HG02840 (cell line): ENCODE data around the gene CTNND2.

Source experiments
- ATAC-seq: cut with Tn5 transposase; IDR thresholded peaks from one replicate; pipeline ENCODE4 v1.9.1; 2021; ENCODE audit warnings: mild to moderate bottlenecking, moderate library complexity, moderate number of reproducible peaks; ENCODE audit not compliant: unreplicated experiment, low FRiP score

CTNND2 gene

GRCh38 chr5:10982626-10983025, 921.6 kb downstream of the CTNND2 start:
- ATAC-seq = no peak

- ATAC-seq = no peak
Measured at GRCh38 chr5:10981932-10982331, 922.3 kb downstream of the CTNND2 start.

- ATAC-seq = no peak
Measured at GRCh38 chr5:10977011-10977410, 927.2 kb downstream of the CTNND2 start.

DNA sequence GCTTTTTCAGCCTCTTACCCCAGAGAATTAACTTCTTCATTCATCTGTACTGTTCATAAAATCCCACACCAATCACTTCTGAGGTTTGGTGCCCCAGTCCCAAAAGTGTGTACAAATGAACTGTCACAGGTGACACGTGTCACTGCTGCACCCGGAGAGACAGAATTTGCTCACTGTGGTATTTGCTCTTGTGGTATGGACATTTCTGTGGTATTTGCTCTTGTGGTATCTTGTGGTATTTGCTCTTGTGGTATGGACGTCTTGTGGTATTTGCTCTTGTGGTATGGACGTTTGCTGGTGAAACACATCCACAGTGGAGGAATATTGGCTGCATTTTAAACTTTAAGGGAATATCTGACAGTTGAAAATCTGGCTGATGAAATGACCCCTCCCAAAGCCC, 928.3 kb downstream of the CTNND2 start:
- no peak for ATAC-seq

GRCh38 chr5:10974850-10975249, 929.4 kb downstream of the CTNND2 start:
- no peak for ATAC-seq

- ATAC-seq = no peak
Measured at GRCh38 chr5:10973316-10973715, 930.9 kb downstream of the CTNND2 start.

DNA sequence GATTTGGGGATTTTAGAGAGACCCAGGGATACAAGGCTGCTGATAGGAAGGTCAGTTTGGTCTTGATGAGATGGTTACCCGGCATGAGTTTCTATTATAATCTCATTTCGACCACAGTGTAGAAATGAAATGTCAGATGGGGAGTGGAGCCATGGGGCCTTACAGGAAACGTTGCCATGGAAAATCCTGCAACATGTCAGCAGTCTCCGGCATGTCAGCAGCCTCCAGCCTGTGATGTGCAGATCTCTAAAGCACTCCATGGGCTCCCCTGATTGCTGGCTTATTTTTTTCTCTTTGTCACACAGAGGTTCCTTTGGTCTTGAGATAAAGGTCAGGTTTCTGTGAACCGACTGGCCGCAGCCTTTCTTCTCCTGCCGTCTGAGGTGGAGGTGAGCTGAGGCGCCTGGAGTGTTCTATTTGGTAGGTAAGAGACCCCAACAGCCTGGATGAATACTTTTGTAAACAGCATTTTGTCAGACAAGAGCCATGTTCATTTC, 934.5 kb downstream of the CTNND2 start:
- no peak for ATAC-seq

DNA sequence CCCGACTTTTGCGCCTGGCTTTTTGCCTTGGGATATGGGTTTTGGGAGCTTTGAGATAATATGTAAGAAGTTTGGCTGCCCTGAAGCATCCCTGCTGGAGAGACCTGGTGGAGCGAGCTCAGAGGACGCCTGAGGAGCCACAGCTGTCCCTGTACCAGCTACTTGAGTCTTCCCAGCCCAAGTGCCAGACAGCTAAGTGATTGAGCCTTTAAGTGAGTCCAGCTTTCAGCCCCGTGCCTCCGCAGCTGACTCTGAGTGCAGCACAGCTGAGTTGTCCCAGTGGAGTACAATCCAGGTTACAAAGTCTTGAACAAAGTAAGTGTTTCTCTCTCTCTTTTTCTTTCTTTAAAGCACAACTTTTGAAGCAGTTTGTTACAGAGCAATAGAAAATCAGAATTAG, 939.4 kb downstream of the CTNND2 start:
- ATAC-seq = no peak

GRCh38 chr5:10958728-10959127, 945.5 kb downstream of the CTNND2 start:
- no peak for ATAC-seq

DNA sequence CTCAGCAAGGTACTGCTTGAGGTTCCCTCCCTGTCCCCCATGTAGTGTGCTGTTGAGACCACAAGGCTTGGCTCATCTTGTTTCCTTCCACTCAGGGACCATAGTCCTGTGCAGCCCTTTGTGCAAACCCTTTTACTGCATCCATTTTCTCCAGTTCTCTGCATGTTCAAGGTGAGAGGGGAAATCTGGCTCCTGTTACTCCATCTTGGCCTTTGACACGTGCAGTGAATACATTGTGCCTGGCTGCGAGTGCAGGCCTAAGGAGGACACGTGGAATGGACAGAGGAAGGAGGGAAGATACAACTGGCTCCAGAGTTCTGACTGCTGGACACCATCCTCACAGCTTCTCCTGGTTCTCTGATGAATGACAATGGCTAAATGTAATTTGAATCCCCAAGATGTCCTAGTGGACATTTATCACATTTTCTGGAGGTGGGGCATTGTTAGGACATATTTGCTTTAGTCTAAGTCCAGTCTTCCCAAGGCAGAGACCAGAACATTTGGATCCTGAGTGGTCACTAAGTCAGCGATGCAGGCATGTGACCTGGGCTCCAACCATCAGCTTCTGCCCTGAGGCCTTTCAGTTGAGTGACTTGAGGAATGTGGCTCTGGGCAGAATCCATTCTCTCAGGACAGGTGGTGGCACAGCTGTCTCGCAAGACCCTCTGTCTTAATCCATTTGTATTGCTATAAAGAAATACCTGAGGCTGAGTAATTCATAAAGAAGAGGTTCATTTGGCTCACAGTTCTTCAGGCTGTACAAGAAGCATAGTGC, 954.2 kb downstream of the CTNND2 start:
- no peak for ATAC-seq

DNA sequence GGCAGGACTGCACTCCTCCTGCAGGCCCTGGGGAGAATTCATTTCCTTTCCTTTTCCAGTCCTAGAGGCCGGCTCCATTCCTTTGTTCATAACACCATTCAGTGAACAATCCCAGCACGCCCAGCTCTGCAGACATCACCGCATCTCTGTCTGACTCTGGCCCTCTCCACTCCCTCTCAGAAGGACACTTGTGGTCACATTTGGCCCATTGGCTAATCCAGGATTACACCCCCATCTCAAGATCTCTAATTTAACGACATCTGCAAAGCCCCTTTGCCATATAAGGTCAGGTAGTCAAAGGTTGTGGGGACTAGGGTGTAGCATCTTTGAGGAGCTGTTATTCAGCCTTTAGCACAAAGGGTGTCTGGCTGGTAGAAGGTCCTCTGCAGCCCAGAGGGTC, 958.2 kb downstream of the CTNND2 start:
- ATAC-seq = no peak

DNA sequence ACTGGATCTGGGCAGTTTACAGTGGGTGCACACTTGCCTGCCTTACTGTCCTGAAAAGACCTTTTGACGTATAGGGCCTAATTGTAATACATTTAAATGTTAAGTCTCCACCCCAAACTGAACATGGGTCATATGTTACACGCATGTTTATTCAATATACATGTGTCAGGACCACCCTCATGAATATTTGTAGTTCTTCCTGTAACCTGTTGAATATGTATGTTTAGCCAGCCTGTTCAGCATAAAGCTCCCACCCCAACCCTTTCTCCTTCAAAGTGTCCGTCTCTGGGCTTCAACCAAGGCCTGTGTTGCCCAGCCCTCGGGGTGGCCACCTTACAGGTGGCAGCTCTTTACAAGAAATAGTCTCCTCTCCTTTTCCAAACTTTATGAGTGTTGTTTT, 962.3 kb downstream of the CTNND2 start:
- no peak for ATAC-seq

DNA sequence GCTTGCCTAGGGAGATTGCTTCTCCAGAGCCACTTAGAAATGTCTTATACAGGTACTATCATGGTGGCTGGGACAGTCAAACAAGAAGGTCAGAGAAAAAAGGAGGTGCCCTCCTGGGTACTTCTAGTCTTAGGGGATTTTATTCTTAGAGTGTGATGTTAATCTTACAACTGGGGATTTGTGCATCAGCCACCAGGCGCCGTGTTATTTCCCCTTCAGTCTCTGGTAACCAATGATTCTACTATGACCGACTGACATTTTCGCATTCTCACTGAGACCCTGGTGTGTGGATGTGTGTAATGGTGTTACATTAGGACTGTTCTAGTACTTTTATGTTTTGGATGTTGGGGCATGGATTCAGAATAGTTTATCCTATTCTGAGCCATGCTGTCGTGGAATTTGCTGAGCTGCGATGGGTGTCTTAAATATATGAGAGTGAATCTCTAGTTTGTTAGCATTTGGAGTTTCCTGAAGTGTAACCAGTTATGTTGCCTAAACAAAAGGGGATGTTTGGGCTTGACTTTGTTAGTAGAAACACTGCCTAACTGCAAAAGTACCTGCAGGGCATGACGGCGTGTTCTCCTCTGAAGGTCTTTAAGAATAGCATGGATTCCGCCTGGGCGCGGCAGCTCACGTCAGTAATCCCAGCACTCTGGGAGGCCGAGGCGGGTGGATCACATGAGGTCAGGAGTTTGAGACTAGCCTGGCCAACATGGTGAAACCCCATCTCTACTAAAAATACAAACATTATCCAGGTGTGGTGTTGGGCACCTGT, 968.0 kb downstream of the CTNND2 start:
- no peak for ATAC-seq

GRCh38 chr5:10935536-10935935, 968.7 kb downstream of the CTNND2 start:
- no peak for ATAC-seq

GRCh38 chr5:10934783-10935355, 969.4 kb downstream of the CTNND2 start:
- no peak for ATAC-seq

- no peak for ATAC-seq
Measured at GRCh38 chr5:10933121-10933520, 971.1 kb downstream of the CTNND2 start.

GRCh38 chr5:10932426-10932825, 971.8 kb downstream of the CTNND2 start:
- no peak for ATAC-seq

DNA sequence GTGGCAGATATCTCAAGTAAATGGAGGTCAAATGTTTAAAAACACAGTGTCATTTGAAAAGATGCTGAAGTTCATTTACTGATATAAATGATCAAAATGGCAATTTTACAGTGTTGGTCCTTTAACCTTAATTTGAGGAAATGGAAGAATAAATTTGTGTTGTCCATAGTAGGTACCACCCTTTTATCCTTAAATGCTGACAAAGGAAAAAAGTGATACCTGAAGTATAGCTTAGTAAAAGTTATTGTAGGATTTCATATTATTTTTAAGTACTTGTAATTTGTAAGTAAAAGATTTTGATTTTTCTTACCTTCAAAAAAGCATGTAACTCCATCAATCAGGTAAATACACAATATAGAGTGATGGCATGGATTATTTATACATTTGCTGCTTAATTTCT, 976.6 kb downstream of the CTNND2 start:
- no peak for ATAC-seq

DNA sequence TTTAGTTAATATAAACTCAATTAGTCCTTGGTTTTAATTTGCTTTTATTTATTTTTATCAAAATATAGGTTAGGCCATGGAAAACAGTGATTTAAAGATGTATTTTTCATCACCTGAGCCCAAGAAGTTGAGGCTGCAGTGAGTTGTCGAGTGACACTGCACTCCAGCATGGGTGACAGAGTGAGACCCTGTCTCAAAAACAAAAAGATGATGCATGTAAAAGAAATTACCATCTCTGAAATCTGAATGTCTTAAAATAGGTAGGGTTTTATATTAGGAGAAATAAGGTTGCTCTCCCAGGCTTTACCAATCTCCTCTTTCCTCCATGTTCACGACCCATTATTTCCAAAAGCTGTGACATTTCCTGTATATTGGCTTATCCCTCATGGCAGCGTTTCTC, 980.9 kb downstream of the CTNND2 start:
- no peak for ATAC-seq
